Stomach smooth muscle (tissue), 2 donors: ENCODE measurements around the gene HPSE2.
"Not testable (repeated sequence)": the region's sequence is repeated elsewhere in the genome, so short reads cannot be mapped to it uniquely, and the experiment has no call there.

Source experiments
- H3K27ac ChIP-seq: one replicate; pipeline ENCODE4 v1.7.0; 2013; ENCODE audit warnings: mild to moderate bottlenecking, low read length, inconsistent platforms
- H3K27me3 ChIP-seq, 2 donors: one replicate each; pipeline ENCODE4 v1.7.0; 2013; ENCODE audit warnings: low read length in 2 of 2; ENCODE audit not compliant: insufficient read depth in 2 of 2, control insufficient read depth in 1 of 2
- H3K36me3 ChIP-seq, 2 donors: one replicate each; pipeline ENCODE4 v1.7.0; 2013; ENCODE audit warnings: low read length in 2 of 2; ENCODE audit not compliant: control insufficient read depth in 2 of 2, insufficient read depth in 2 of 2
- H3K4me1 ChIP-seq: one replicate; pipeline ENCODE4 v1.7.0; 2013; ENCODE audit warnings: low read length; ENCODE audit not compliant: control insufficient read depth, insufficient read depth
- H3K4me3 ChIP-seq, 2 donors: one replicate each; pipeline ENCODE4 v1.7.0; 2013; ENCODE audit warnings: low read length in 2 of 2
- H3K9ac ChIP-seq, 2 donors: one replicate each; pipeline ENCODE4 v1.7.0; 2013; ENCODE audit warnings: low read length in 2 of 2, mild to moderate bottlenecking in 1 of 2
- H3K9me3 ChIP-seq, 2 donors: one replicate each; pipeline ENCODE4 v1.7.0; 2013; ENCODE audit warnings: low read length in 2 of 2; ENCODE audit not compliant: control insufficient read depth in 2 of 2
- donor health status: healthy.
- donor health status: Pancreatic carcinoma.

The HPSE2 gene

DNA sequence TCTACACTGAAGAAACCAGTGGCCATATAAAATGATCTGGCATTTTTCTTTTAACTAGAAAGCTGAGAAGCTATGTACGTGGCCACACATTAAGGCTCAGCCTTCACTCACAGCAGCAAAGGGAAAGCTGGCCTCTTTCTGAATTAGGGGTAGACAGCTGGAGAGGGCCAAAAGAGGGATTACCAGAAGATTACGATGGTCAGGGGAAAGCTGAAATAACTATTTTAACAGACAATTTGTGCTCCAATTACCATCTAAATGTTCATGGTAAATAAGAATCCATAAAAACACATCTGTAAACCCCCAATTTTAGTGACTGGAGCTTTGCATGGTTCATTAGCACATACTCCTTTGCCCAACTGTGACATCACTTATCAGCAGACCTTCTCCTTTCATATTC is 314.3 kb downstream of the HPSE2 start:
- Histone ChIP-seq H3K36me3 (no peaks in the 10 kb centered on the region), H3K27ac (no peak overlapping the region), H3K4me1 (peaks cover 2% of the 10 kb centered on the region), H3K27me3 (no peaks in the 10 kb centered on the region), H3K9ac (no peak overlapping the region), H3K4me3 (no peak overlapping the region), H3K9me3 (peaks cover 0 to 7% of the 10 kb centered on the region in 2 donors)

DNA sequence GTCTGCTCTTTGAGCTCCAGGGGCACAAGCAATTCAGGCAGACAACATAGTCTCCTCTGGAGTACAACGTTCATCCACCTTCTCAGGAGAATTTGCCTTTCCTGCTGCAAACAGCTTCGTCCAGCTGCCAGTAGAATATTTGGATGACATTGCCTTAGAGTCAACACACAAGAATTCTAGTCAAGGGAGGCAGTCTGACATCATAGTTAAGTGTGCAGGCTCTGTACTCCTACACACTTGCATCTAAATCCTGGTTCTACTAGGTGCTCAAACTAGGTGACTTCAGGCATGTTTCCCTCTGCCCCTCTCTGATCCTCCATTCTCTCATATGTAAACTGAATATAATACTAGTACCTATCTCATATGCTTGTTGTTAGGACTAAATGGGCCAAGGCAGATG is 314.8 kb downstream of the HPSE2 start:
- no peak overlapping the region for H3K9ac ChIP-seq
- peaks cover 2% of the 10 kb centered on the region for H3K4me1 ChIP-seq
- H3K27me3 ChIP-seq: no peaks in the 10 kb centered on the region
- H3K4me3 ChIP-seq: no peak overlapping the region
- H3K36me3 ChIP-seq: no peaks in the 10 kb centered on the region
- no peak overlapping the region for H3K27ac ChIP-seq
- peaks cover 0 to 7% of the 10 kb centered on the region in 2 donors for H3K9me3 ChIP-seq

DNA sequence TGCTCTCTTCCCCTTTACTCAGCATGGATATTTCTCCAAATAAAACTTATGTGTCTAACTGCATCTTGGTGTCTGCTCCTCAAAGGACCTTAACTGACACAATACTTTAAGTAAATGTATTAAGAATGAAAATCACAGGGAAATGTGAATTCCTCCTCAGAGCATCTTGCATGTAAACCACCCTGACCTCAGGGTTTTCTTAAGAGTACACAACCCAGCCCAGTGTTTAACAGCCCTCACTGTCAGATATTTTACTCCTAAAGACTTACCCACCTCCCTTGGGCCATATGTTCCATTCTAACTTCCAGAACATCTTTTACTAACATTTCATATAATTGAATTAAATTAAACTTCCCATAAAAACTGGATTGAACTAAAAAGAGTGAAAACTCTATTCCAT is 315.3 kb downstream of the HPSE2 start:
- no peaks in the 10 kb centered on the region for H3K27me3 ChIP-seq
- H3K27ac ChIP-seq: no peak overlapping the region
- peaks cover 2% of the 10 kb centered on the region for H3K4me1 ChIP-seq
- peaks cover 0 to 7% of the 10 kb centered on the region in 2 donors for H3K9me3 ChIP-seq
- H3K9ac ChIP-seq: no peak overlapping the region
- no peak overlapping the region for H3K4me3 ChIP-seq
- H3K36me3 ChIP-seq: no peaks in the 10 kb centered on the region

DNA sequence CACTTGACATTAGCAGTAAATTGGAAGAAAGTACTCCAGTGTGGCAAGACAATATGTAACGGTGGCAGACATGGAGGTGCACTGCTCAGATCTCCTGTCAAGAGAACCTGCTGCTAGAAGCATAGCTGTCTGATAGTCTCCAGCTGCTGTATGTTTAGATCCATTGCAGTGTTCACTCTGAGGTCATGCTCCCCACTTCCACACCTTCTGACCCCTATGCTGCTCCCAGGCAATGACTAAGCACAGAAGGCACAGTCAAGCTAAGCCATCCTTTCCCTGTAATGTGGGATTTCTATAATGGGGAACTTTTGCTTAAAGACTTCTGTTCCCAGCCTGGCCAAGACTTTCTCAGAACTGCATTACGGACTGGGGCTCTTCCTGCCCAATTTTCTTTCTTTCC is 315.8 kb downstream of the HPSE2 start:
- Histone ChIP-seq H3K4me3 (no peak overlapping the region), H3K9me3 (peaks cover 0 to 6% of the 10 kb centered on the region in 2 donors), H3K4me1 (peaks cover 2% of the 10 kb centered on the region), H3K9ac (no peak overlapping the region), H3K27ac (no peak overlapping the region), H3K36me3 (no peaks in the 10 kb centered on the region), H3K27me3 (no peaks in the 10 kb centered on the region)

DNA sequence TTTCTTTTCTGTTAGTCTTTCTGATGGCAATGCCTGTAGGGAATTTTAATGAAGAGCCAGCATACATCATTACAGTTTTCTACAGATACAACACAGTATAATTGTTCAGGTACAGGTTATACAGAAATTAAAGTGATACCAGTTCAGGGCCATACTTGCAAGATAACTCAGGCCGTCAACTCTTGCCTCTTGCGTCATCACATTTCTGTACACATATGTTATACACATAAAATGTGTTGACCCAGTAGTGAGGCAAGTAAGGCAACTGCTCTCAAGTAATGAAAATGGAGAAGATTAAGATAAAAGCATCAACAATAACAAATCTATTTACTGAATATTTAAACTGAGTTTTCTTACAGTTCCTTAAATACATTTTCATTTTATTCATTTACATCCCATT is 317.8 kb downstream of the HPSE2 start:
- Histone ChIP-seq H3K36me3 (no peaks in the 10 kb centered on the region), H3K27ac (no peak overlapping the region), H3K4me3 (no peak overlapping the region), H3K27me3 (no peaks in the 10 kb centered on the region), H3K9ac (no peak overlapping the region), H3K4me1 (peaks cover 2% of the 10 kb centered on the region), H3K9me3 (no peaks in the 10 kb centered on the region)

DNA sequence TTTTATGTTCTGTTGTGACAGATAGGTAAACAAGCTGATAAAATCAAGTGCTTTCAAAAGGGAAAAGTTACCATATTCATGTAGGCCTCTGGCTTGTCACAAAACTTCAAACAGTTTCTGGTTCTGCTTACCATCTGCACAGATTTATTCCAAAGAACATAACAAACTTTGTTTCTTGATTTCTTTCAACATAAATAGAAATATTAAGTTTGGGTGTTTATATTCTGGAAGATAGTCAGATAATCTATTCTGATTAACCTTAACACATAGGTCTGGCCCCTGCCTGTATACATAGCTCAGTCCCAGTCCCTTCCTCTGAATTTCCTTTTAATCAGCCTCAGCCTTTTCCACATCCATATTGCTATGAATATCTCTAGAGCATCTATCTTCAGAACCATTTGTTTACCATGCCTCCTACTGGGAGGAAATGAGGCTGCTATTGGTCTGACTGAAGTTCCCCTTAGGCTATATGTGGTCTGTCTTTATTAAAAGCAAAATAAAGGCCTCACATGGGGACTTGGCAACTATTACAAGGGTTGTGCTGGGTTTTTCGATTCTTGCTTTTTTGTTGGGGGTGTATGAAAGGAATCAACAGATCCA is 319.0 kb downstream of the HPSE2 start:
- Histone ChIP-seq H3K9me3 (no peaks in the 10 kb centered on the region), H3K27ac (no peak overlapping the region), H3K9ac (no peak overlapping the region), H3K27me3 (no peaks in the 10 kb centered on the region), H3K36me3 (no peaks in the 10 kb centered on the region), H3K4me3 (no peak overlapping the region), H3K4me1 (peaks cover 2% of the 10 kb centered on the region)

DNA sequence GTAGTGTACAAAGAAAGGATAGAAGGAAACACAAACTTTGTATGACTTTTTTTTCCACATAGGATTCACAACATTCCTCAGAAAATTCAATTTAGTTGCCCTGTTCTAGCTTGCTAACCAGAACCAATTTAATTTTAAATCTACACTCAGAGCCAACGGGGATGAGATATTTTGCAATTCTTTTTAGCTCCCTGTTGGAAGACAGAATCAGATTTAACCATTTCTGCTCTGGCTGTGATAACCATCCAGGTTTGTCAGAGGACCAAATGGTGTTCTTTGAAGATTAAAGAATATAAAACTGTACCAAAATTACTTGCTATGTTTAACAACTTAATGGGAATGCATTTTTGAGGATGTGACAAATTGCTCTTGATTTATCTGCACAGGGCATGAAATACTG is 319.7 kb downstream of the HPSE2 start:
- Histone ChIP-seq H3K9me3 (no peaks in the 10 kb centered on the region), H3K4me3 (no peak overlapping the region), H3K27ac (no peak overlapping the region), H3K27me3 (no peaks in the 10 kb centered on the region), H3K4me1 (peaks cover 2% of the 10 kb centered on the region), H3K9ac (no peak overlapping the region), H3K36me3 (no peaks in the 10 kb centered on the region)

DNA sequence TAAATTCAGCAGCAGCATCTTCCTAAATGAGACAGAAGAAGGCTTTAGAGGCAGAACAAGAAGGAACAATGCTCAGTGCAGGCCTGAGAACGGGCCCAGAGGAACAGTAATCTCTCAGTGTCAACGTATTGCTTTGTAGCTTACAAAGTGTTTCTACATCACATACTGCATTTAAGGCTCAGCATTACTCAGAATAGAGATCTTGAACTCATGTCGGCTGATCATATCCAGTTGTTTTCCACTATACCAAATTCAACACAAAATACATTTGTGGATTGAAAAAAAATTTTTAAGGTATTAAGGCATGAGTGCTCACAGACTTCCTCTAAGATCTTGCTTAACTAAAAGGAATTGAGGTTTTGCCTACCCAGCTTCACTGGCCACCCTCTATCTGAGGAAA is 325.1 kb downstream of the HPSE2 start:
- Histone ChIP-seq H3K9me3 (no peaks in the 10 kb centered on the region), H3K36me3 (no peaks in the 10 kb centered on the region), H3K4me3 (no peak overlapping the region), H3K9ac (no peak overlapping the region), H3K4me1 (no peaks in the 10 kb centered on the region), H3K27ac (no peak overlapping the region), H3K27me3 (no peaks in the 10 kb centered on the region)

DNA sequence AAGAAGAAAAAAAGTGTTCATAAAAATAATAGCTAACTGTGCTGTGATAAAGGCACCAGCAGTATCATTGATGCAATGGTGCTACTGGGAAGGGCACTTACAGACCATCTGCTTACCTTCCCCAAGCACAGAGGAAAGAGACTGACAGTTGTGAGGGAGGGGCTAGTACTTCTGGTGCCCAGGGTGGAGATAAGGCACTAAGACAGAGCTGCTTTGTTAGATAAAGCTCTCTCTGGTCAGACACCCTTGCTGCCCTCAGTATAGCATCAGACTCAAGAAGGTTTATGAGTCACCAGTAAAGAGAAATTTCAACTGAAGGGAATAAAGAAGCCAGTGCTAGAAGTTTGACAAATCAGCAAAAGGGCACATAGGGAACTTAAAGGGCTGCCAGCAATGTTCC is 325.6 kb downstream of the HPSE2 start:
- Histone ChIP-seq H3K9me3 (no peaks in the 10 kb centered on the region), H3K4me3 (no peak overlapping the region), H3K36me3 (no peaks in the 10 kb centered on the region), H3K27ac (no peak overlapping the region), H3K4me1 (no peaks in the 10 kb centered on the region), H3K27me3 (no peaks in the 10 kb centered on the region), H3K9ac (no peak overlapping the region)

DNA sequence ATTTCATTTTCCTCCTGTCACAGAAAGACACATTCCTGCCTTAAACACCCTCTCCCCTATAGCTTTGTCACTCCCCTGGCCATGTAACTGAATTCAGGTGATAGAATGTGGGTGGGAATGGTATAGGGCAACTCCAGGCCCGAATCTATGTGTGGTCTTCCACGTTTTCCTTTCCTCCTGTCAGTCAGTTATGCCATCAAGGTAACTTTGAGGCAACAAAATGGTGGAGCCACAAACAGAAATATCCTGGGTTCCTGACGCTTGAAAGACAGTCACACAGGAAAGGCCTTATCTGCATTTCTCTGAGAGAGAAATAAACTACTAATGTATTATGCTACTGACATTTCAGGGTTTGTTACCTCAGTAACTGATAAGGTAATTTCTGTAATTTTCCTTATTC is 326.8 kb downstream of the HPSE2 start:
- H3K27ac ChIP-seq: no peak overlapping the region
- no peaks in the 10 kb centered on the region for H3K36me3 ChIP-seq
- H3K4me3 ChIP-seq: no peak overlapping the region
- no peaks in the 10 kb centered on the region for H3K4me1 ChIP-seq
- H3K27me3 ChIP-seq: no peaks in the 10 kb centered on the region
- H3K9me3 ChIP-seq: no peaks in the 10 kb centered on the region
- H3K9ac ChIP-seq: no peak overlapping the region

DNA sequence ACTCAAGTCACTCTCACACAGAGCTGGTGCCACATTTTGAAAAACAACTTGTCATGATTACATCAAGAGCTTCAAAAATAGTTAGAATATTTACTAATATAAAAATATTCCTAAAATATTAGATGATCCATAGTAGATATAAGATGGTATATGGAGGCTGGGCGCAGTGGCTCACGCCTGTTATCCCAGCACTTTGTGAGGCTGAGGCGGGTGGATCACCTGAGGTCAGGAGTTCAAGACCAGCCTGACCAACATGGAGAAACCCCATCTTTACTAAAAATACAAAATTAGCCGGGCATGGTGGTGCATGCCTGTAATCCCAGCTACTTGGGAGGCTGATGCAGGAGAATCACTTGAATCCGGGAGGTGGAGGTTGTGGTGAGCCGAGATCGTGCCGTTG is 327.4 kb downstream of the HPSE2 start:
- H3K4me3 ChIP-seq, H3K9ac ChIP-seq, H3K27ac ChIP-seq, H3K4me1 ChIP-seq, H3K27me3 ChIP-seq, H3K9me3 ChIP-seq, H3K36me3 ChIP-seq: not testable (repeated sequence)
